Measurements from ENCODE around the gene PSEN1.

DNA sequence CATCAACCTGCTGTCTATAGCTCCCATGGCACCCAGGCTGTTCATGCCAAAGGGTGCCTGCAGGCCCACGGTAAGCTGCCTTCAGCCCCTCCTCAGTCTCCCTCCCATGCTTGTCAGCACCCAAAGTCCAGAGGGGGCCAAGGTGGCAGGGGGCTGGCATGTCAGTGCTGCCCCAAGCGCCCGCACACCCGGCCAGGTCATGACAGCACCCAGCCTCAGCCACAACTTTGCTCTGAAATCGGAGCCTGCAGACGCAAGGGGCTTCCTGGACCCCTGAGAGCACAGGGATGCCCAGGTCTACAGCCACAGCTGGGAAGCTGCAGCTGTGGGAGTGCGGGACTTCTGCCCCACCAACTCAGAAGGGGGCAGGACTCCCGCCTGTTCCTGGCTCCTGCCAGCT, 72.5 kb downstream of the PSEN1 start:
- TF ChIP-seq, protein P1, sequence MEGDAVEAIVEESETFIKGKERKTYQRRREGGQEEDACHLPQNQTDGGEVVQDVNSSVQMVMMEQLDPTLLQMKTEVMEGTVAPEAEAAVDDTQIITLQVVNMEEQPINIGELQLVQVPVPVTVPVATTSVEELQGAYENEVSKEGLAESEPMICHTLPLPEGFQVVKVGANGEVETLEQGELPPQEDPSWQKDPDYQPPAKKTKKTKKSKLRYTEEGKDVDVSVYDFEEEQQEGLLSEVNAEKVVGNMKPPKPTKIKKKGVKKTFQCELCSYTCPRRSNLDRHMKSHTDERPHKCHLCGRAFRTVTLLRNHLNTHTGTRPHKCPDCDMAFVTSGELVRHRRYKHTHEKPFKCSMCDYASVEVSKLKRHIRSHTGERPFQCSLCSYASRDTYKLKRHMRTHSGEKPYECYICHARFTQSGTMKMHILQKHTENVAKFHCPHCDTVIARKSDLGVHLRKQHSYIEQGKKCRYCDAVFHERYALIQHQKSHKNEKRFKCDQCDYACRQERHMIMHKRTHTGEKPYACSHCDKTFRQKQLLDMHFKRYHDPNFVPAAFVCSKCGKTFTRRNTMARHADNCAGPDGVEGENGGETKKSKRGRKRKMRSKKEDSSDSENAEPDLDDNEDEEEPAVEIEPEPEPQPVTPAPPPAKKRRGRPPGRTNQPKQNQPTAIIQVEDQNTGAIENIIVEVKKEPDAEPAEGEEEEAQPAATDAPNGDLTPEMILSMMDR (IDR thresholded peaks at IDR 0.05), result no peak
- TF ChIP-seq ZFX (IDR thresholded peaks at IDR 0.05; ENCODE audit: borderline replicate concordance), result no peak

Measured in 22Rv1 (cell line).